ENCODE results near the gene DUSP2.

DUSP2 gene

GRCh38 chr2:96102596-96103186 lies 42.5 kb downstream of the DUSP2 start:
- DNase-seq (ENCODE audit: low read depth): no peak

- no peak for DNase-seq (ENCODE audit: low read depth)
Observed at GRCh38 chr2:96100893-96101304, 44.3 kb downstream of the DUSP2 start.

- DNase-seq (ENCODE audit: low read depth): no peak
Observed at GRCh38 chr2:96099861-96100798, 45.1 kb downstream of the DUSP2 start.

GRCh38 chr2:96098900-96099590 lies 46.2 kb downstream of the DUSP2 start:
- DNase-seq (ENCODE audit: low read depth): no peak

- no peak for DNase-seq (ENCODE audit: low read depth)
Observed at GRCh38 chr2:96097951-96098823, 47.1 kb downstream of the DUSP2 start.

- DNase-seq (ENCODE audit: low read depth): no peak
Observed at GRCh38 chr2:96097441-96097840, 47.8 kb downstream of the DUSP2 start.

- no peak for DNase-seq (ENCODE audit: low read depth)
Observed at GRCh38 chr2:96095116-96095636, 50.1 kb downstream of the DUSP2 start.

GRCh38 chr2:96093528-96093927 lies 51.7 kb downstream of the DUSP2 start:
- no peak for DNase-seq (ENCODE audit: low read depth)
